Stimulated activated CD4-positive, alpha-beta T cell treated with anti-CD3 and anti-CD28 coated beads, TNF-alpha, amount 100 ng/mL, for 1 hour (primary cell): ENCODE data around the gene OGDHL.

Source experiments
- DNase-seq, 3 donors: peaks; one replicate each; pipeline ENCODE4 v3.0.0-alpha.2; 2020; ENCODE audit warnings: low read depth in 3 of 3, low spot score in 1 of 3

OGDHL gene

GRCh38 chr10:49691588-49691987 is 70.5 kb downstream of the OGDHL start:
- DNase-seq, result no peak

- no peak for DNase-seq
Measured at GRCh38 chr10:49690698-49691356, 71.3 kb downstream of the OGDHL start.

- no peak for DNase-seq
Measured at GRCh38 chr10:49689882-49690510, 72.1 kb downstream of the OGDHL start.

GRCh38 chr10:49688920-49689319 is 73.2 kb downstream of the OGDHL start:
- DNase-seq, result no peak

GRCh38 chr10:49688261-49688846 is 73.8 kb downstream of the OGDHL start:
- DNase-seq, result no peak

- DNase-seq, result no peak
Measured at GRCh38 chr10:49686651-49687050, 75.5 kb downstream of the OGDHL start.
